ENCODE data around the gene EIF1.
"Not testable (repeated sequence)": the region's sequence is repeated elsewhere in the genome, so short reads cannot be mapped to it uniquely, and the experiment has no call there.

Gene EIF1

GRCh38 chr17:41679740-41680425 is 8.8 kb upstream of the EIF1 start:
- DNase-seq = no peak

DNA sequence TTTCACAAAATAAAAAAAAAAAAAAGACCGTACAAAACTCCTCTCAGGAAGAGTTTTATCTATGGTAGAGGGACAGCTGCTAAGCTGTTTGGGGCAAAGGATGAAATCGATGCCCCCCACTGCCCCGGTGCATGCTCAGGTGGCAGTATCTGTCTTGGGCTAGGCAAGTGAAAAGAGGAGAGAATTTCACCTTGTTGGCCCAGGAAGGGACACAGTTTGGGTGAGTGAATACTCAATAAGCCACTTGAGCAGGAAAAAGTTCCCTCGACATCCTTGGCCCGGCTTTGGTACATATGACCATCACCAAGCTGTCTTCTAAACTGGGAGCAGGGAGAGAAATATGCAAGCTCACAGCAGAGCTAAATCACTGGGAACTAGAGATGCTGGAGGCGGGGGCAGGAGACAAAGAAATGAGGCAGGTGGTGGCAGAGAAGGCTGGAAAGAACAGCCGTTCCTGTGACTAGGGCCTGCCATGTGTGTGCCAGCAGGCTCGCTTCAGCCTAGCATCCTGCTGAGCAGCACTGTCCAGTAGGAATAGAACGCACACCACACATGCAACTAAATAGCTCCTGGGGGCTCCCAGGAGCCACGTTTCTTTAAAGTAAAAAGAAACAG is 8.2 kb upstream of the EIF1 start:
- DNase-seq = peak; percentile 10

- no peak for DNase-seq
Observed at GRCh38 chr17:41681776-41682175, 6.9 kb upstream of the EIF1 start.

DNA sequence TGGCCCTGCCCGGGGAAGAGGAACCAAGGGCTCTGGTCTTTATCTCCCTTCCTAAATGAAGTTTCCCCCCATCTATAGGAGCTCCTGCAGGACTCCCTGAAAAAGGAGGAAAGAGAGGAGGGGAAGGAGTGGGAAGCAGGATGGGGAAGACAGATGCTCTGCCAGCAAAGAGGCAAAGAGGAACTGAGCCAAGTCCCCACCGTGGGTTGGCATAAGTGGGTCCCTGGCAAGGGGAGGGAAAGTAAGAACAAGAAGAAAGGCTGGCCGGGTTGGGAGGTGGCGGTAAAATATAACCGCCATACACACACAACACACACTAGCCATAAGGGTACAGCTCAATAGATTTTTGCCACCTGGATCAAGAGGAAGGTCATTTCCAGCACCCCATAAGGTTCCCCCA is 6.1 kb upstream of the EIF1 start:
- DNase-seq = no peak

GRCh38 chr17:41683441-41684007 is 5.2 kb upstream of the EIF1 start:
- DNase-seq = no peak

DNA sequence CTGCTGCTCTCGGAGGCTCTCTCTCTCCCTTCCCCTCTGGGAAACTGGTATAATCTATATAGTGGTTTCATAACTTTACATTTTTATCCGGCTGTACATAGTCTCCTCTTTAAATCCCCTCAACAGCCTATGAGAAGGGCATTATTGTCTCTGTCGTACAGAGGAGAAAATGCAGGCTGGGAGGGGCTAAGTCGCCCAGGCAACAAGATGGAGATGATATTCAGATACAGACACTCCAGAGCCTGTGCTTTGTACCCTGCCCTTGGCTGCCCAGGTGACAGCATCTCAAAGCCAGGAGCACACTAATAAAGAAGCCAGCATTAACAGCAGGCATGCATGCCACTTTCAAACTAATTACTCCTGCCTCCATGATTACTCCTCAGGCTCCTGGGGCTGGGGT is 4.7 kb upstream of the EIF1 start:
- DNase-seq = no peak

DNA sequence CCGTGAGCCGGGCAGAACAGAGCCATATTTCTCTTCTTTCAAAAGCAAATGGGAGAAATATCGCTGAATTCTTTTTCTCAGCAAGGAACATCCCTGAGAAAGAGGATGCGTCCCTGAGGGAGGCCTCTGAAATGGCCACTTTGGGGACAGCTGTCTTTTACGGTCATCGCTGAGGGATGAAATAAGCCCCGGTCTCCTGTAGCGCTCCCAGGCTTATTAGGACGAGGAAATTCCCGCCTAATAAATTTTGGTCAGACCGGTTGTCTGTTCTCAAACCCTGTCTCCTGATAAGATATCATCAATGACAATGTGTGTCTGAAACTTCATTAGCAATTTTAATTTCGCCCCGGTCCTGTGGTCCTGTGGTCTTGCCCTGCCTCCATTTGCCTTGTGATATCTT is 2.9 kb upstream of the EIF1 start:
- not testable (repeated sequence) for DNase-seq

DNA sequence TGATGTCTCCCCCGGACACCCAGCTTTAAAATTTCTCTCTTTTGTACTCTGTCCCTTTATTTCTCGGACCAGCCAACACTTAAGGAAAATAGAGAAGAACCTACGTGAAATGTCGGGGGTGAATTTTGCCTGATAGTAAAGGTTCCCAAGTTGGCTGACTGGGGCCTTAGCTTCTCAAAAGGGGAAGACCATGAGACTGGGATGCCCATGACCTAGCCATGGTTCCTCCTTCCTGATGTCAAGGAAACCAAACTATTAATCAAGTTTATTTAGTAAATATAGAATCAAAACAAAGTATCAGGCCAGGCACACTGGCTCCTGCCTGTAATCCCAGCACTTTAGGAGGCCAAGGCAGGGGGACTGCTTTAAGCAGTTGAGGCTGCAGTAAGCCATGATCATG is 2.4 kb upstream of the EIF1 start:
- DNase-seq = no peak

GRCh38 chr17:41687828-41688640 is 651 bp upstream of the EIF1 start:
- DNase-seq = no peak

GRCh38 chr17:41689497-41690299 is 1.0 kb downstream of the EIF1 start:
- DNase-seq = peak; percentile 31

GRCh38 chr17:41690497-41690896 is 1.8 kb downstream of the EIF1 start:
- no peak for DNase-seq

DNA sequence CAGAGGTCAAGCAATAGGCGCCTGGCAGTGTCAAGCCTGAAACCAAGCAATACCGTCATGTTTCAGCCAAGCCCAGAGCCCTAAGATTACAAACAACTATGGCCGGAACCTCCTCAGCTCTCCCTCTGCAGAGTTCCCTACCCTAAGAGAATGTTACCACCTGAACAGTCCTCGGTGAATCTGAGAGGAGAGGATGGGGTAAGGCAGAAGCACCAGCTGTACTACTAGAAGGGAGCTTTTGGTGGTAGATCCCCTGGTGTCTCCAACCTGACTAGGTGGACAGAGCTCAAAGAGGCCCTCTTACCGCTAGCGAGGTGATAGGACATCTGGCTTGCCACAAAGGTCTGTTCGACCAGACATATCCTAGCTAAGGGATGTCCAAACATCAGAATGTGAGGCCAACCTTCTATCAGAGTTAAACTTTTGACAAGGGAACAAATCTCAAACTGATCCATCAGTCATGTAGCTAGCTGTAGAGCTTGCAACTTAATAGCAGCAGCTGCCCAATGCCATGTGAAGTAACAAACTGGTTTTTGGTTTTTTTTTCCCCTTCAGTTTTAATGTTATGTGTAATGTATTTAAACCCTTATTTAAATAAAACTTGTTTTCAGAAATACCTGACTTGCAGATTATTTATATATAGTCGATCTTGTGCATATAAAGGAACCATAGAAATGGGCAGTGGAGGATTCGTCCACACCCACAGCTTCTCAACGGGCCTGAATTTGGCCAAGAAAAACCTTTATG is 2.5 kb downstream of the EIF1 start:
- no peak for DNase-seq

DNA sequence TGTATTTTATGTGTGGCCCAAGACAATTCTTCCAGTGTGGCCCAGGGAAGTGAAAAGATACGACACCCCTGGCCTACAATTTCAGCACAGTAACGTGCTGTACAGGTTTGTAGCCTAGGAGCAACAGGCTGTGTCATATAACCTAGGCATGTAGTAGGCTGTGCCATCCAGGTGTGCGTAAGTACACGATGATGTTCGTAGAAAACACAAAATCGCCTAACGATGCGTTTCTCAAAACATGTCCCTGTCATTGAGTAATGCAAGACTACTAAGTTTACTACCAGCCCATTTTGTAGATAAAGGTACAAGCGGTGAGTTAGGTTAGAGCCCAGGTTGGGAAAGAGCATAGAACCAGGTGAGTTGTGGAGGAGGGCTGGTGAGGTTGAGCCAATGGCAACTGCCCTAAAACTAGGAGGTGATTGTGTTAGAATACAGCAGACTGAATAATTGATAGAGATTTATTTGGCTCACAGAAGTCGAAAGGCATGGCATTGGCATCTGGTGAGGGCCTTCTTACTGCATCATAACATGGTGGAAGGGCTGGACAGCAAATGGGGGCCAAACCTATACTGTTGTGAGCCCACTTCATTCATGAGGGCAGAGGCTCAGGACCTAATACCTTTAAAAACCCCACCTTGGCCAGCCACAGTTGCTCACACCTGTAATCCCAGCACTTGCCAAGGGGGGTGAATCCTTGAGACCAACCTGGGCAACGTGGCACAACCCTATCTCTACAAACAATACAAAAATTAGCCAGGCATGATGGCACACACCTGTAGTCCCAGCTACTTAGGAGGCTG is 4.2 kb downstream of the EIF1 start:
- no peak for DNase-seq

GRCh38 chr17:41695134-41695661 is 6.5 kb downstream of the EIF1 start:
- DNase-seq = no peak

DNA sequence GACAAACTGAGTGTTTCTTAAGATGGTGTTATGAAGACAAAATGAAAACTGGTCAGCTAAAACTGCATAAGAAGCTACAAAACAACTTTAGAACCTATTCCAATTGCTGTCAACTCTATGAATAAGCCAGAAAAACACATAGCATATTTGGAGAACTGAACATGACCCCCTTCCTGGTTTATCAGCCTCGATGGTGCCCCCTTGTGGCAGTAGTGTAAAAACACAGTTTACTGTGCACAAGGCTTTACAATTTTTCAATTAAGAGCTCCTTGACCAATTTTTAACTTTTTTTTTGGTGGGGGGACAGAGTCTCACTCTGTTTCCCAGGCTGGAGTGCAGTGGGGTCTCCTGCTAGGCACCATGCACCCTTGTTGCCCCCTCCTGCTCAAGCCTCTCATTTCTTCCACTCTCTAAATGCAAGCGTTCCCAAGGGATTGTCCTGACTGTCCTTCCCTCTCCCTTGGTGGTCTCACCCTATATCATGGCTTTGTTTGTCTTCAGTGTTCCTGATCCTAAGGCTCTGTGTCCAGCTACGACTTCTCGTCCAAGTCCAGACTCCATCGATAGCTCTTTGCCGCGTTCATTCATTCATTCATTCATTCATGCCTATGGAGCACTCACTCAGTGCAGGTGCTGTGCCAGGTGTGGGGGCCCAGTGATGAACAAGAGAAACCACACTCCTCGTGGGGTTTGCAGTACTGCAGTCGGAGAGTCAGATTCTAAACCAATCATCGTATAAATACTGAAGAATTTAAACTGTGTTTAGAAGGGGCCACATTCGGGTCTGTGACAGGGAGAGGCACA is 7.5 kb downstream of the EIF1 start:
- peak; percentile 27 for DNase-seq

GRCh38 chr17:41697122-41697962 is 8.7 kb downstream of the EIF1 start:
- no peak for DNase-seq

DNA sequence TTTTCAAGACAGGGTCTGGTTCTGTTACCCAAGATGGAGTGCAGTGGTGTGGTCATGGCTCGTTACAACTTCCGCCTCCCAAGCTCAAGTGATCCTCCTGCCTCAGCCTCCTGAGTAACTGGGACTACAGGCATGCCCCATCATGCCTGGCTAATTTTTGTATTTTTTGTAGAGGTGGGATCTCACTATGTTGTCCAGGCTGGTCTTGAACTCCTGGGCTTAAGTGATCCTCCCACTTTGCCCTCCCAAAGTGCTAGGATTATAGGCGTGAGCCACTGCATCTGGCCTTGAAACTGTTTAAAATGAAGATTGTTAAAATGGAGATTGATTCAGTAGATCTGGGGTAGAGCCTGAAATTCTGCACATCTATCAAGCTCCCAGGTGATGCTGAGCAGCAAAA is 12.2 kb downstream of the EIF1 start:
- not testable (repeated sequence) for DNase-seq

DNA sequence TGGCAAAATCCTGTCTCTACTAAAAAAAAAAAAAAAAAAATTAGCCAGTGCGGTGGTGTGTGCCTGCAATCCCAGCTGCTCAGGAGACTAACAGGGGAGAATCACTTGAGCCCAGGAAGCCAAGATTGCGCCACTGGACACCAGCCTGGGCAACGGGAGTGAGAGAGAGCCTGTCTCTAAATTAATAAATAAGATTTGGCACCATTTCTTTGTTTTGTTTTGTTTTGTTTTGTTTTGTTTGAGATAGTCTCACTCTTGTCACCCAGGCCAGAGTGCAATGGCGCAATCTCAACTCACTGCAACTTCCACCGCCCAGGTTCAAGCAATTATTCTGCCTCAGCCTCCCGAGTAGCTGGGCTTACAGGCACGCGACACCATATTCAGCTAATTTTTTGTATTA is 14.0 kb downstream of the EIF1 start:
- DNase-seq = no peak
